Hepatocyte (in vitro differentiated cells): ENCODE results near the gene GALNT4. TPM values are rescaled to one million over a fixed set of nuclear protein-coding genes. Genes with fewer than 3 reads are reported as not detected.

ENCODE experiments used
- DNase-seq: peaks from one replicate; pipeline ENCODE4 v3.0.0-alpha.2; 2016; ENCODE audit warnings: low spot score
- H2AFZ ChIP-seq: fragments of 200-600 bp; sonication (generic); 2 replicates; pipeline ENCODE4 v1.6.0; 2016; ENCODE audit warnings: antibody characterized with exemption, mild to moderate bottlenecking
- H3K27ac ChIP-seq: fragments of 200-600 bp; sonication (generic); 2 replicates; pipeline ENCODE4 v1.5.1; 2016; ENCODE audit warnings: mild to moderate bottlenecking
- H3K27me3 ChIP-seq: fragments of 200-600 bp; sonication (generic); 2 replicates; pipeline ENCODE4 v1.6.1; 2016
- H3K36me3 ChIP-seq: fragments of 200-600 bp; sonication (generic); replicated peaks from 2 replicates; pipeline ENCODE4 v1.5.1; 2016; ENCODE audit warnings: low read depth; ENCODE audit not compliant: insufficient read depth
- H3K4me1 ChIP-seq: fragments of 200-600 bp; sonication (generic); 2 replicates; pipeline ENCODE4 v1.5.1; 2016; ENCODE audit warnings: mild to moderate bottlenecking, moderate library complexity; ENCODE audit not compliant: insufficient read depth
- H3K4me2 ChIP-seq: fragments of 200-600 bp; sonication (generic); 2 replicates; pipeline ENCODE4 v1.6.0; 2016
- H3K4me3 ChIP-seq: fragments of 200-600 bp; sonication (generic); 2 replicates; pipeline ENCODE4 v1.5.1; 2016; ENCODE audit warnings: mild to moderate bottlenecking
- H3K79me2 ChIP-seq: fragments of 200-600 bp; sonication (generic); 2 replicates; pipeline ENCODE4 v1.6.0; 2017; ENCODE audit warnings: mild to moderate bottlenecking
- H3K9me2 ChIP-seq: fragments of 200-600 bp; sonication (generic); replicated peaks from 2 replicates; pipeline ENCODE4 v1.6.0; 2017; ENCODE audit warnings: mild to moderate bottlenecking; ENCODE audit not compliant: insufficient read depth
- H3K9me3 ChIP-seq: fragments of 200-600 bp; sonication (generic); 2 replicates; pipeline ENCODE4 v1.5.1; 2016; ENCODE audit warnings: low read depth, mild to moderate bottlenecking
- H4K20me1 ChIP-seq: fragments of 200-600 bp; sonication (generic); 2 replicates; pipeline ENCODE4 v1.6.0; 2016; ENCODE audit warnings: mild to moderate bottlenecking; ENCODE audit not compliant: insufficient read depth, poor library complexity, severe bottlenecking
- EZH2 ChIP-seq: fragments of 200-600 bp; sonication (generic); IDR thresholded peaks from 2 replicates; pipeline ENCODE4 v1.6.1; 2016; ENCODE audit warnings: antibody characterized with exemption, mild to moderate bottlenecking, borderline replicate concordance
- EZH2phosphoT487 ChIP-seq: fragments of 200-600 bp; sonication (generic); IDR thresholded peaks from one replicate; pipeline ENCODE4 v1.6.1; 2018; ENCODE audit warnings: antibody characterized with exemption, mild to moderate bottlenecking, low read depth, moderate library complexity; ENCODE audit not compliant: unreplicated experiment, severe bottlenecking
- WGBS: methylation state at CpG from one replicate; pipeline ENCODE4 v1.1.6; 2016; ENCODE audit warnings: low lambda C conversion rate; ENCODE audit errors: missing lambda C conversion rate; 5-methylcytosine and 5-hydroxymethylcytosine counted together
- polyA plus RNA-seq: library from polyadenylated mRNA; unstranded; fragments of >200 nt; fragmentation: Nextera tagmentation; extraction: Ambion mirVana; gene quantifications from 2 replicates; pipeline ENCODE4 v1.2.1, GENCODE V29; 2016
- total RNA-seq: library from RNA; depleted of rRNA; stranded (reverse); fragments of >200 nt; gene quantifications from 2 replicates; pipeline ENCODE4 v1.2.3, GENCODE V29; 2014
- TF ChIP-seq, protein P1 (sequence below): fragments of 200-600 bp; sonication (generic); IDR thresholded peaks from 2 replicates; pipeline ENCODE4 v1.5.1; 2016; ENCODE audit warnings: antibody characterized with exemption, mild to moderate bottlenecking; ENCODE audit not compliant: poor library complexity

Gene GALNT4
- total and polyA plus RNA-seq, 2 experiments from 2014 or later = 4.6 to 19.2 TPM

DNA sequence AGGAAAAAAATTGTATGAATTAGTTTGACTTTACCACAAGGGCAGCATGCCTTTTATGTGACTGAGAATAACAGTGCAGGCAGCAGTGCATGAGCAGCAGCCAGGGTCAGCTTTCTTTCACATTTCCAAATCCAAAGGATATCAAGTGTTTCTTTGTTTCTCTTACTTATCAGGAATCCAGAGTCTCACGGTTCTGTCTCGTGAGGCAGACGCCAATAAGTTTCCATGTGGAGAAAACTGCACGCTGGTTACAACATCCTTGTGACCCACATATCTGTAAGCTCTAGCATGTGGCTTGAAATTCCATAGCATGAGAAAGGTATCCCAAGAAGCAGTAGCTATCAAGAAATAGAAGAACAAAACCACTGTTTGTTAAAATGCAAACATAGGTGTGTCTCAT is 27.6 kb downstream of the GALNT4 start:
- Histone ChIP-seq H2AFZ (no peak overlapping the region), H3K4me2 (peak overlapping the region; percentile 37), H3K4me3 (no peak overlapping the region), H3K79me2 (no peaks in the 10 kb centered on the region), H3K9me3 (no peaks in the 10 kb centered on the region), H3K27ac (peak overlapping the region; percentile 74), H4K20me1 (no peaks in the 10 kb centered on the region), H3K27me3 (no peaks in the 10 kb centered on the region), H3K36me3 (no peaks in the 10 kb centered on the region), H3K4me1 (peaks cover 5% of the 10 kb centered on the region), H3K9me2 (no peaks in the 10 kb centered on the region)
- peak; percentile 62 for DNase-seq
- WGBS = 56% methylated on average over 4 of the region's 4 CpGs
- no peak for TF ChIP-seq EZH2

DNA sequence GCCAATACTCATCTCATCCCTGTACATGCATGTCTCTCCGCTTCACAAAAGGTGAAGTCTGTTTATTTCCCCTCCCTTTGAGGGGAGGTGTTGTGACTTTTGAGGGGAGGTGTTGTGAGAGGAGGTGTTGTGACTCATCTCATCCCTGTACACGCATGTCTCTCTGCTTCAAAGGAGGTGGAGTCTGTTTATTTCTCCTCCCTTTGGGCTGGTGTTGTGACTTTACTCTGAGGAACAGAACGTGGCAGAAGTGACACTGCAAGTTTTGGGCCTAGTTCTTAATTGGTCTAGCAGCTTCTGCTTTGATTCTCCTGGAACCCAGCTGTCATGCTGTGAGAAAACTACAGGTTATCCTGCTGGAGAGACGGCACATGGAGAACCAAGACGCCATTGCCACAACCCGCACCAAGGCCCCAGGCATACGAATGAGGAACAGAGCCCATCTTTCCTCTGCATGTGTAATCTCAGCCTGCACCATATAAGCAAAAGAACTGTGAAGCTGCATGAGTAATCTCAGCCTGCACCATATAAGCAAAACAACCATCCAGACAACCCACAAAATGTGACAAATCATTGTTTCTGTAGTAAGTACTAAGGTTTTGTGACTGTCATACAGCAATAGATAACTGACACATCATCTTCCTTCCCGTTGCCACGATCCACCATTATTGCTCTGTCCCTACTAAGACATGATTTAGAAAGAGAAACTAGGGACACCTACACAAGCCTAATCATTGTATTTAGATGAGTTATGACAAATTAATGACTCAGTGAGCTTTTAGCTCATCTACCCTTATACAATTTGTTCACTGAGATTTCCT is 30.0 kb downstream of the GALNT4 start:
- H3K27me3 ChIP-seq = no peaks in the 10 kb centered on the region
- no peak overlapping the region for H3K4me2 ChIP-seq
- no peak for TF ChIP-seq EZH2phosphoT487
- TF ChIP-seq EZH2 = no peak
- TF ChIP-seq, protein P1, sequence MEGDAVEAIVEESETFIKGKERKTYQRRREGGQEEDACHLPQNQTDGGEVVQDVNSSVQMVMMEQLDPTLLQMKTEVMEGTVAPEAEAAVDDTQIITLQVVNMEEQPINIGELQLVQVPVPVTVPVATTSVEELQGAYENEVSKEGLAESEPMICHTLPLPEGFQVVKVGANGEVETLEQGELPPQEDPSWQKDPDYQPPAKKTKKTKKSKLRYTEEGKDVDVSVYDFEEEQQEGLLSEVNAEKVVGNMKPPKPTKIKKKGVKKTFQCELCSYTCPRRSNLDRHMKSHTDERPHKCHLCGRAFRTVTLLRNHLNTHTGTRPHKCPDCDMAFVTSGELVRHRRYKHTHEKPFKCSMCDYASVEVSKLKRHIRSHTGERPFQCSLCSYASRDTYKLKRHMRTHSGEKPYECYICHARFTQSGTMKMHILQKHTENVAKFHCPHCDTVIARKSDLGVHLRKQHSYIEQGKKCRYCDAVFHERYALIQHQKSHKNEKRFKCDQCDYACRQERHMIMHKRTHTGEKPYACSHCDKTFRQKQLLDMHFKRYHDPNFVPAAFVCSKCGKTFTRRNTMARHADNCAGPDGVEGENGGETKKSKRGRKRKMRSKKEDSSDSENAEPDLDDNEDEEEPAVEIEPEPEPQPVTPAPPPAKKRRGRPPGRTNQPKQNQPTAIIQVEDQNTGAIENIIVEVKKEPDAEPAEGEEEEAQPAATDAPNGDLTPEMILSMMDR = no peak
- no peaks in the 10 kb centered on the region for H4K20me1 ChIP-seq
- peaks cover 5% of the 10 kb centered on the region for H3K4me1 ChIP-seq
- no peaks in the 10 kb centered on the region for H3K9me3 ChIP-seq
- H3K79me2 ChIP-seq = no peaks in the 10 kb centered on the region
- WGBS = 94% methylated on average over 9 of the region's 9 CpGs
- H3K27ac ChIP-seq = no peak overlapping the region
- no peak overlapping the region for H3K4me3 ChIP-seq
- H2AFZ ChIP-seq = no peak overlapping the region
- DNase-seq = no peak
- H3K36me3 ChIP-seq = no peaks in the 10 kb centered on the region
- no peaks in the 10 kb centered on the region for H3K9me2 ChIP-seq

DNA sequence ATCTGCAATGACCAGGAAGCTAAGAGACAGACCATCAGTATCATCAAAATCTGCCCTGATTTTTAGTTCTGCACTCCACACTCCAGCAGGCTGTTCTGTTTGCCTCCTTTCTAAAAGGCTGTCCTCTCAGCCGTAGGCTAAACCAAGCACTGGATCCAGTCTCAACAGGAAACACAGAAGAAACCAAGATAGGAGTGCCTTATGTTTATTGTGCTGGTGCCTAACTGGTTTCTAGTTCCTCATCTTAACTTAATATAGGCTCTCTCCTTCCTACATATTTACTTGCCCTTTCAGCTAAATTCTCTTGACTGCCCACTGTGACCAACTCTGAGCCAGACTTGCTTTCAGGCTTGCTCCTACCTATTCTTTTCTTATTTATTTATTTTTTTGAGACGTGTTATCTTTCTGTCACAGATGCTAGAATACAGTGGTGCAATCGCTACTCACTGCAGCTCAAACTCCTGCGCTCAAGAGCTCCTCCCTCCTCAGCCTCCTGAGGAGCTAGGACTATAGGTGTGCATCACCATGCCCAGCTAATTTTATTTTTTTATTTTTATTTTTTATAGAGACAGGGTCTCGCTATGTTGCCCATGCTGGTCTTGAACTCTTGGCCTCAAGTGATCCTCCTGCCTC is 30.8 kb downstream of the GALNT4 start:
- TF ChIP-seq, protein P1 = no peak
- TF ChIP-seq EZH2phosphoT487 (no peak), EZH2 (no peak)
- no peak for DNase-seq
- Histone ChIP-seq H3K9me3 (no peaks in the 10 kb centered on the region), H3K4me2 (no peak overlapping the region), H3K79me2 (no peaks in the 10 kb centered on the region), H3K9me2 (no peaks in the 10 kb centered on the region), H3K27ac (peak overlapping the region; percentile 13), H2AFZ (no peak overlapping the region), H3K4me1 (peaks cover 5% of the 10 kb centered on the region), H4K20me1 (no peaks in the 10 kb centered on the region), H3K4me3 (no peak overlapping the region), H3K27me3 (no peaks in the 10 kb centered on the region), H3K36me3 (no peaks in the 10 kb centered on the region)
- WGBS = 98% methylated on average over 5 of the region's 5 CpGs

DNA sequence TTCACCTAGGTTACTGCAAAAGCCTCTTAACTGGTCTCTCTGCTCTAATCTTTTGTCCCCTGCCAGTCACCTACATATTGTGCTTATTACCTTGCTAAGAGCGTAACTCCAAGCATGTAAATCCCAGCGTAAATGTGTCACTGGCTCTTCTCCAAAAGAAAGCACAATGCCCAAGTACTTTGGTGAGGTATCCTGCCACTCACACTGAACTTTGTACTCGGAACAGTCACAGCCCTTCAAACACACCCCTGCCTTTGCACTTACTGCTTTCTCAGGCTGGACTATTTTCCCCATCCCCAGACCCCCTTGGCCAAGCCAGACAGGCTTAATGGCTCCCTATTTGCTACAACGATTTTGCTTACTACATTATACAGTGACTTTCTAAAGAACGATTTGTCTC is 31.7 kb downstream of the GALNT4 start:
- Histone ChIP-seq H3K9me2 (no peaks in the 10 kb centered on the region), H3K27me3 (no peaks in the 10 kb centered on the region), H2AFZ (no peak overlapping the region), H3K27ac (peak overlapping the region; percentile 52), H3K36me3 (no peaks in the 10 kb centered on the region), H3K4me2 (peak overlapping the region; percentile 45), H4K20me1 (no peaks in the 10 kb centered on the region), H3K79me2 (no peaks in the 10 kb centered on the region), H3K4me3 (no peak overlapping the region), H3K4me1 (peaks cover 5% of the 10 kb centered on the region), H3K9me3 (no peaks in the 10 kb centered on the region)
- DNase-seq = peak; percentile 41
- 58% methylated on average over 5 of the region's 5 CpGs for WGBS
- TF ChIP-seq, protein P1 = no peak
- TF ChIP-seq EZH2 (no peak), EZH2phosphoT487 (no peak)
